SK-N-SH treated with all-trans-retinoic acid at 6 μM for 48 hours (cell line): Measurements from ENCODE around the gene ZNF684.

Experiments
- ESRRG ChIP-seq: fragments of 250-450 bp; sonication (Bioruptor Pico); IDR thresholded peaks from 2 replicates; pipeline ENCODE4 v1.6.1; 2021; ENCODE audit warnings: mild to moderate bottlenecking
- ZC3H10 ChIP-seq: fragments of 250-450 bp; sonication (Bioruptor Pico); IDR thresholded peaks from 2 replicates; pipeline ENCODE4 v1.5.1; 2021; ENCODE audit warnings: mild to moderate bottlenecking, moderate library complexity

DNA sequence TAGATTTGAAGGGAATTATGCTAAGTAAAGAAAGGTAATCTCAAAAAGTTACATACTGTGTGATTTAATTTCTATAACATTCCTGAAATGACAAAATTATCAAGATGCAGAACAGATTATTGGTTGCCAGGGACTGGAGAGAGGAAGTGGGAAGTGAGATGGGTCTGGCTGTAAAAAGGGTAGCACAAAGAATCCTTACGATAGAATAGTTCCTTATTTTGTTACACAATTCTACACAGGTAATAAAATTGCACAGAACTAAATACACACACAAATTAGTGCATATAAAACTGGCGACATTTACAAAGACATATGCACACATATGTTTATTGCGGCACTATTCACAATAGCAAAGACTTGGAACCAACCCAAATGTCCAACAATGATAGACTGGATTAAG lies 33.5 kb downstream of the ZNF684 start:
- TF ChIP-seq ZC3H10 (CRISPR knock-in tag) (no peak), ESRRG (CRISPR knock-in tag) (no peak)
